GM11168 (cell line): ENCODE results near the gene HOXA13.

ENCODE experiments used
- in situ Hi-C: fragments of 300-500 bp; cut with MboI; formaldehyde crosslinking; loops from one replicate; pipeline ENCODE4 v1.12.0; 2022; ENCODE audit warnings: low sequenced_read_pairs; ENCODE audit not compliant: unreplicated experiment

The HOXA13 gene

GRCh38 chr7:27238979-27239386, 39.1 kb upstream of the HOXA13 start:
- in situ Hi-C loops = no loop called here

GRCh38 chr7:27237735-27238334, 37.9 kb upstream of the HOXA13 start:
- in situ Hi-C loops = no loop called here

- in situ Hi-C loops = no loop called here
Measured at GRCh38 chr7:27235387-27236311, 35.8 kb upstream of the HOXA13 start.

- in situ Hi-C loops = no loop called here
Measured at GRCh38 chr7:27229448-27229847, 29.6 kb upstream of the HOXA13 start.

GRCh38 chr7:27224983-27225934, 25.4 kb upstream of the HOXA13 start:
- in situ Hi-C loops = loop anchor here (25.0 kb wide), 2 partner anchors 362 to 562 kb away; no protein-coding TSS in a partner anchor

- in situ Hi-C loops = loop anchor here (25.0 kb wide), 2 partner anchors 363 to 563 kb away; no protein-coding TSS in a partner anchor
Measured at GRCh38 chr7:27223941-27224575, 24.2 kb upstream of the HOXA13 start.

- in situ Hi-C loops = loop anchor here (25.0 kb wide), 2 partner anchors 366 to 566 kb away; no protein-coding TSS in a partner anchor
Measured at GRCh38 chr7:27221201-27221797, 21.4 kb upstream of the HOXA13 start.

GRCh38 chr7:27220440-27220955, 20.6 kb upstream of the HOXA13 start:
- in situ Hi-C loops = loop anchor here (25.0 kb wide), 2 partner anchors 367 to 567 kb away; no protein-coding TSS in a partner anchor

- in situ Hi-C loops = loop anchor here (25.0 kb wide), 2 partner anchors 367 to 567 kb away; no protein-coding TSS in a partner anchor
Measured at GRCh38 chr7:27219821-27220220, 19.9 kb upstream of the HOXA13 start.

GRCh38 chr7:27217951-27218350, 18.1 kb upstream of the HOXA13 start:
- in situ Hi-C loops = loop anchor here (25.0 kb wide), 2 partner anchors 369 to 569 kb away; no protein-coding TSS in a partner anchor

GRCh38 chr7:27215356-27215755, 15.5 kb upstream of the HOXA13 start:
- in situ Hi-C loops = loop anchor here (25.0 kb wide), 2 partner anchors 372 to 572 kb away; no protein-coding TSS in a partner anchor

GRCh38 chr7:27214239-27214950, 14.5 kb upstream of the HOXA13 start:
- in situ Hi-C loops = loop anchor here (25.0 kb wide), 2 partner anchors 373 to 573 kb away; no protein-coding TSS in a partner anchor

- in situ Hi-C loops = loop anchor here (25.0 kb wide), 2 partner anchors 374 to 574 kb away; no protein-coding TSS in a partner anchor
Measured at GRCh38 chr7:27213433-27214238, 13.7 kb upstream of the HOXA13 start.

- in situ Hi-C loops = loop anchor here (25.0 kb wide), 2 partner anchors 375 to 575 kb away; no protein-coding TSS in a partner anchor
Measured at GRCh38 chr7:27212497-27213432, 12.9 kb upstream of the HOXA13 start.

GRCh38 chr7:27211764-27212204, 11.9 kb upstream of the HOXA13 start:
- in situ Hi-C loops = loop anchor here (25.0 kb wide), 2 partner anchors 376 to 576 kb away; no protein-coding TSS in a partner anchor

- in situ Hi-C loops = loop anchor here (25.0 kb wide), 2 partner anchors 376 to 576 kb away; no protein-coding TSS in a partner anchor
Measured at GRCh38 chr7:27211084-27211446, 11.2 kb upstream of the HOXA13 start.
